Measurements from ENCODE around the gene GEMIN4.

Gene GEMIN4

GRCh38 chr17:752620-753219, 656 bp upstream of the GEMIN4 start (continued):
- TF ChIP-seq HIC1 (tag by site-specific recombination; IDR thresholded peaks at IDR 0.05), result no peak
- no peak for TF ChIP-seq RBAK (tag by site-specific recombination; IDR thresholded peaks at IDR 0.05)
- TF ChIP-seq ZNF350 (tag by site-specific recombination; IDR thresholded peaks at IDR 0.05), result no peak
- no peak for TF ChIP-seq ZNF416 (tag by site-specific recombination; IDR thresholded peaks at IDR 0.05)
- TF ChIP-seq YY2 (tag by site-specific recombination; IDR thresholded peaks at IDR 0.05), result no peak
- TF ChIP-seq ZNF585B (tag by site-specific recombination; IDR thresholded peaks at IDR 0.05), result no peak
- TF ChIP-seq OVOL3 (tag by site-specific recombination; IDR thresholded peaks at IDR 0.05), result no peak
- TF ChIP-seq SCRT1 (tag by site-specific recombination; IDR thresholded peaks at IDR 0.05; ENCODE audit: borderline replicate concordance), result no peak
- no peak for TF ChIP-seq PBX3 (CRISPR knock-in tag; IDR thresholded peaks at IDR 0.05)
- no peak for TF ChIP-seq ZNF10 (tag by site-specific recombination; IDR thresholded peaks at IDR 0.05)
- no peak for TF ChIP-seq ZNF670 (tag by site-specific recombination; IDR thresholded peaks at IDR 0.05; ENCODE audit: low read depth)
- peak; percentile 21 for TF ChIP-seq ZNF501 (tag by site-specific recombination; IDR thresholded peaks at IDR 0.05)
- TF ChIP-seq ZSCAN30 (tag by site-specific recombination; IDR thresholded peaks at IDR 0.05), result no peak
- no peak for TF ChIP-seq ZNF169 (tag by site-specific recombination; IDR thresholded peaks at IDR 0.05)
- TF ChIP-seq ZNF202 (tag by site-specific recombination; IDR thresholded peaks at IDR 0.05; ENCODE audit: borderline replicate concordance), result no peak
- no peak for TF ChIP-seq ZNF292 (tag by site-specific recombination; IDR thresholded peaks at IDR 0.05; ENCODE audit: borderline replicate concordance, low read depth)
- TF ChIP-seq ZNF629 (tag by site-specific recombination; IDR thresholded peaks at IDR 0.05), result 0 out of 2 replicates have a peak, but pooled peaks have one; percentile 1
- no peak for TF ChIP-seq GLI2 (tag by site-specific recombination; IDR thresholded peaks at IDR 0.05; ENCODE audit: borderline replicate concordance, low read depth)
- no peak for TF ChIP-seq ZNF792 (tag by site-specific recombination; IDR thresholded peaks at IDR 0.05)
- no peak for TF ChIP-seq ZBTB44 (tag by site-specific recombination; IDR thresholded peaks at IDR 0.05)
- no peak for TF ChIP-seq ZNF660 (tag by site-specific recombination; IDR thresholded peaks at IDR 0.05)
- TF ChIP-seq SP3 (tag by site-specific recombination; IDR thresholded peaks at IDR 0.05), result no peak
- no peak for TF ChIP-seq ZNF837 (tag by site-specific recombination; IDR thresholded peaks at IDR 0.05)
- no peak for TF ChIP-seq KLF1 (tag by site-specific recombination; IDR thresholded peaks at IDR 0.05)
- TF ChIP-seq ZNF610 (tag by site-specific recombination; IDR thresholded peaks at IDR 0.05; ENCODE audit: borderline replicate concordance), result 0 out of 2 replicates have a peak, but pooled peaks have one; percentile 2
- no peak for TF ChIP-seq SALL2 (tag by site-specific recombination; IDR thresholded peaks at IDR 0.05; ENCODE audit: borderline replicate concordance)
- peak; percentile 44; the same call in 1 of the 2 replicates for TF ChIP-seq ZNF600 (tag by site-specific recombination; IDR thresholded peaks at IDR 0.05)
- no peak for TF ChIP-seq HOXD13 (CRISPR knock-in tag; IDR thresholded peaks at IDR 0.05; ENCODE audit: borderline replicate concordance)
- no peak for TF ChIP-seq ZNF768 (tag by site-specific recombination; IDR thresholded peaks at IDR 0.05)
- TF ChIP-seq EGR2 (tag by site-specific recombination; IDR thresholded peaks at IDR 0.05; ENCODE audit: low read depth), result peak; percentile 34; the same call in 1 of the 2 replicates
- no peak for TF ChIP-seq ZNF544 (tag by site-specific recombination; IDR thresholded peaks at IDR 0.05)
- TF ChIP-seq ZNF645 (tag by site-specific recombination; IDR thresholded peaks at IDR 0.05), result 0 out of 2 replicates have a peak, but pooled peaks have one; percentile 23
- TF ChIP-seq ZSCAN16 (tag by site-specific recombination; IDR thresholded peaks at IDR 0.05), result no peak
- TF ChIP-seq ZNF362 (tag by site-specific recombination; IDR thresholded peaks at IDR 0.05), result no peak
- 0 out of 2 replicates have a peak, but pooled peaks have one; percentile 0 for TF ChIP-seq ZNF324 (tag by site-specific recombination; IDR thresholded peaks at IDR 0.05)
- TF ChIP-seq KLF10 (tag by site-specific recombination; IDR thresholded peaks at IDR 0.05), result no peak
